ENCODE measurements around the gene DMGDH.
"Not testable (repeated sequence)": the region's sequence is repeated elsewhere in the genome, so short reads cannot be mapped to it uniquely, and the experiment has no call there.

The DMGDH gene

DNA sequence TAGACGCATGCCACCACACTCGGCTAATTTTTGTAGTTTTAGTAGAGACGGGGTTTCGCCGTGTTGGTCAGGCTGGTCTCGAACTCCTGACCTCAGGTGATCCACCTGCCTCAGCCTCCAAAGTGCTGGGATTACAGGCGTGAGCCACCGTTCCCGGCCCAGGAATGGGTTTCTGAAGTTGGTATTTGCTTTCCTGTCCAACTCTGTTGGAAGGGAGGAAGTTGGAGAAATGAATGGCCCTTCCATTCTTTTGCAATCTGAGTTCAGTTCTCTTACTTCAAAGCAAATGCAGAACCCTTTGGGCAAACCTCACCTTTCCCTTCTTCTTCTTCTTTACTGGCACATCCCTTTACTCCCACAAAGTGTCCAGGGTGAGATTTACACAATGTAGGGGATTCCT lies 86.3 kb downstream of the DMGDH start:
- in situ Hi-C loops (cut with MboI; ENCODE audit: low sequenced_read_pairs): not testable (repeated sequence)

DNA sequence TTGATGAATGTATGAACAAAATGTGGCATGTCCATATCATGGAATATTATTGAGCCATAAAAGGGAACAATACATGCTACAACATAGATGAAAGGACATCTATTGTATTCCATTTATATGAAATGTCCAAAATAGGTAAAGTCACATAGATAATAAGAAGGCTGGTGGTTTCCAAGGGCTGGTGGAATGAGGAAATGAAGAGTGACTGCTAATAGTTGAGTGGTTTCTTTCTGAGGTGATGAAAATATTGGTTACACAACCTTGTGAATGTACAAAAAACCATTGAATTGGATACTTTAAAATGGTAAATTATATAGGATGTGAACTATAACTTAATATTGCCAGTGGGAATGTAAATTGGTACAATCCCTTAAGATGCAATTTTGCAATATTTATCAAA lies 89.6 kb downstream of the DMGDH start:
- in situ Hi-C loops (cut with MboI; ENCODE audit: low sequenced_read_pairs): no loop called here

DNA sequence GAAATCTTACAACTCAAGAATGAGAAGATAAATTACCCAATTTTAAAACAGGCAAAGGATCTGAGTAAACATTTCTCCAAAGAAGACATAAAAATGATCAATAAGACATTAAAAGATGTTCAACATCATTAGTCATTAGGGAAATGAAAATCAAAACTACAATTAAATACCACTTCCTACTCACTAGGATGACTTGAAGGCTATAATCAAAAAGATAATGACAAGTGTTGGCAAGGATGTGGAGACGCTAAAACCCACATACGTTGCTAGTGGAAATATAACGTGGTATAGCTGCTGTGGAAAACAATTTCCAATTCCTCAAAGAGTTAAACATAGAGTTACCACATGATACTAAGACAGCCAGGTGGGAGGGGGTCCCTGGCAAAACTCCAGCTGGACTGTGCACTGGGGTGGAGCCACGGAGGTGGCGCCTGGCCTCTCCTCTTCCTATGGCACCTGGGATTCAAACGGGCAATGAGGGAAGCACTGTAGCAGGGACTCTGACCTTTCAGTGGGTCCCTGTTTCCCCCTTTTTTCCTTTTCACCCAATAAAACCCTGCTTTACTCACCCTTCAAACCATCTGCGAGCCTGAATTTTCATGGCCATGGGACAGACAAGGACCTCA lies 90.2 kb downstream of the DMGDH start:
- in situ Hi-C loops (cut with MboI; ENCODE audit: low sequenced_read_pairs): no loop called here

DNA sequence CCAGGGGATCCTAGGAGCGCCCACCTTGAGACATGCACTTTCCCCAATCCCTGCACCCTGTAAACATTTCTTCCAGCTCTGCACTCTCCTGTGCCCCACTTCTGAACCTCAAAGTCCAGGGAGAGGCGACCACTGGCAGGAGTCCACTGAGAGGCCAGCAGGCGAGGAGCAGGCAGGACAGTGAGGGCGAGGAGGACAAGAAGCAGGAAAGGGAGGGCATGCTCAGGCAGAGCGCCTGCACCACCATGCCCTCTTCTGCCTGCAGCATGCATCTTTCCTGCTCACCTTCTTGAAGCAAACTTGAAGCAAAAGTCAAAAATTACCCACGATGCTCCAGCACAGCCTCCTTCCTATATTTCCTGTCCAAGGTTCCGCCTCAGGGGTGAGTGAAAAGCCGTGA lies 94.4 kb downstream of the DMGDH start:
- in situ Hi-C loops (cut with MboI; ENCODE audit: low sequenced_read_pairs): no loop called here

DNA sequence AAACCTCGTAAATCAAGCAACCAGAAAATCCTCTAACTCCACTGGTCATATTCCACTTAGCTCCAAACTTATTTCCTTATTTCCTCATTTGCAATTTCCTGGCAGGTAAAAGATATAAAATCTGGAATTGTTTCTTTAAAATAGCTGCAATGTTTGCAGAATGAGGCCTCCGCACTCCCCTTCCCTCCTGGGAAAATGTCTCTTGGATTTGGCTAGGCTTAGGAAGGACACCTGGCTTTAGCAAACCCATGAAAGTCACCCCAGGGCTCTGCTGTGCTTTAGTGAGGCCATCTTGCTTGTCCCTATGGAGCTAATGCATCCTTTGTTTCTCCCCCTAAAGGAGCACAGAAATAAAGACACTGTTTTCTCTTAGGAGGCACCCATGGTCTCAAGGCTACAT lies 94.9 kb downstream of the DMGDH start:
- in situ Hi-C loops (cut with MboI; ENCODE audit: low sequenced_read_pairs): no loop called here

DNA sequence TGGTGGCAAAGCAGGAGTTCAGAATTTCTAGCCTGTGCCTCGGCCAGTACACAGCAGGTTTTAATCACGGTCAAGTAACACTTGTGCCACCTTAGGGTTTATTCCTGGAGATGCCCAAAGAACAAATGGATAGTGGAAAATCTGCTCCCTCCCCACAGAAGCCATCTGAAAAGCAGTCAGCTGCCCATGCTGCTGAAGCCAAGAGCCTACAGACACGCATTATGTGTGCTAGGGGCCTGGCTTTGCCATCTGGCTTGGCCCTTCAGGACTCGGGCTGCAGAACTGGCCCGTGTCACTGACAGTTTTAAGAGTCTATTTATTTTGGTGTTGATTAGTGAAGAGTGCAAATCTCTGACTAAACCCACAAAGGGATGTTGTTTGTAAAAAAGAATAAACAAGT lies 95.5 kb downstream of the DMGDH start:
- in situ Hi-C loops (cut with MboI; ENCODE audit: low sequenced_read_pairs): no loop called here

DNA sequence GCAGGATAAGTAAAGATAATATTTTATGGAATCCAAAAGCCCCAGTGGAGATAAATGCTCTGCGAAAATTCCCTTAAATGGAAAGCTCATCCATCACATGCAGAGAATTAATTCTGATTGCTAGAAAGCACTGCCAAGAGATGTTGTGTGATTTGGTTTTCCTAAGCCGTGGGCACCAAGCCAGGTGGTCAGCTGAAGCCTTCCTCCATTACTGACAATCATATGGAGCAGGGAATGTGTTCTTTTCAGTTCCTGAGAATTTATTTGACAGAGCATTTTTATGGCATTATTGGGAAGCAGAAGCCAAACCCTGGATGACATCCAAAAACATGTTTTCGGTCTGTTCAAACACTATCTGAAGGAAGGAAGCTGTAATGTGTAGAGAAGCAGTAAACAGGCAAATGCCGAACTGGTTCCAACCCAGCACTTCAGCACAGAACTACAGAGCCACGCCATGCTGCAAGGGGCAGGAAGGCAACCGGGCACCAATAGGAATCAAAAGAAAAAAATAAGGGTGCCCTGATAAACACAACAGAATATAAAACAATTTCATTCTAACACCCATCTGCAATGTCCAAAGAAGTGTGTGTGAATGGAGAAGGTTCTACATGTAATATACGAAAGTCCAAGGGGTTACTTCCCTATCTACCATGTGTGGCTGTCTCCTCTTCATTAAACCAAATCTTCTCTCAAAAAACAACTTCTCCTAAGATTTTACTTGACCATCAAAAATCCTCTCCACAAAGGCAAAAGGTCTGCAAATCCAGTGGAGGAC lies 96.6 kb downstream of the DMGDH start:
- in situ Hi-C loops (cut with MboI; ENCODE audit: low sequenced_read_pairs): no loop called here

DNA sequence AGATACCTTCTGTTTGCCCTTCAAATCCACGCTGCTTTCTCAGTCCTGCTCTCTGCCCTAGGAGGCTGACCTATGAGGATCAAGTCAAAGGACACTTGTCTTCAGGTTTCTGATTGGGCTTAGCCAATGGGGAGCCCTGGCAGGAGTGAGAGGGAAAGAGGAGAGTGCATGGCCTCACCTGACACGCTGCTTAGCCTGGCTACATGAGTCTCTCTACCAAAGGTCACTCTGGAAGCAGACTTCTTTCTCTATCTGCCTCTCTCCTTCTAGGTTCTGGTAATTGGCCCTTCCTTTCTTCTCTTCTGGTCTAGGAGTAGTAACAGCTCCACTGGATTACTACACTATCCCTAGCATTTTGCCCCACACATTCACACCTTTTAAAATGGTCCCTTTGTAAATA lies 97.5 kb downstream of the DMGDH start:
- in situ Hi-C loops (cut with MboI; ENCODE audit: low sequenced_read_pairs): no loop called here

DNA sequence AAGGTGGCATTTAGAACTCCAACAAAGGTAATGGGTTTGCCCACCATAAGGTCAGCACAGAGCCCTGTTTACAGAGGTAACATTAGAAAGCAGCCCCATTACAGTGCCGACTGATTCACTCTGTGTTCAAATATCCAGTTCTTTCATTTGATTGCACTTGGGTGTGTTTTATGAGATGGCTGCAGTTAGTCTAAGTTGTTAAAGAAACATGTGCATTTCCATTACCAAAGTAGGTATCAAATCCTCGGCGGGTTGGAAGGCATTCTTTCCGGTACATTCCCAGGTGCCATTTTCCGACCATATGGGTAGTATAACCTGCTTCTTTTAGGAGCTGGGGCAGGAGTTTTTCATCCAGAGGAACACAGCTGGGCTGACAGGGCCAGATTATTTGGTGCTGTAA lies 100.7 kb downstream of the DMGDH start:
- in situ Hi-C loops (cut with MboI; ENCODE audit: low sequenced_read_pairs): no loop called here

DNA sequence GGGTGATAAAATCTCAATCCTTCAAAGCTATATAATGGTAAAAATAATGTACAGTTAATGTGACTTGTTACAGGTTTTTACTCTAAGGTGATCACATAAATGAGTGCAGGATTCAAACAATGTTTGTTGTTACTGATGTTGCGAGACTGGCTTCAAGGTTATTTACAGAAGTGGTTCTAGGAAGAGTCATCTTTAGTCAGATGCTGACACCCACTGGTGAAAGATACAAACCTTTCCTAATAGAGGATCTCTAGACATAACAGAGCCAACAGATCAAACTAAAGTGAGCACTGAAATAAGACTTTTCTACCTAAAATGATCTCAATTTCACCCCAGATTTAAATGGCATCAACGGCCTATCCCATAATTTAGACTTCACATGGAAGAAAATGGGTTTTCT lies 104.6 kb downstream of the DMGDH start:
- in situ Hi-C loops (cut with MboI; ENCODE audit: low sequenced_read_pairs): no loop called here

DNA sequence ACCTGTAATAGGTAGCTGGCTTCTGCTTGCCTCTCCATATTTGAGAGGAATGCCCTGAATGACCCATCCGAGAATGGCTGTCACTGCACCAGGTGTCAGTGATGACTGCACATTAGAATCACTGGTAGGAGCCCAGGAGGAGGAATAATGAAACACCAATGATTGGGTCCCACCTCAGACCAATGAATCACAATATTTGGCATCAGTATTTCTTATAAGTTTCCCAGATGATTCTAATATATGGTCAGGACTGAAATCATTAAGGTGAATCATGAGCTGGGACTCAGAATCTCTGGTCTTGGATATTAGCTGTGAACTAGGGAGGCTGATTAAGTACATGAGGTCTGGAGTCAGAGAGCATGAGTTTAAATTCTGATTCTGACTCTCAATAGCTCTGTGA lies 107.7 kb downstream of the DMGDH start:
- in situ Hi-C loops (cut with MboI; ENCODE audit: low sequenced_read_pairs): no loop called here

DNA sequence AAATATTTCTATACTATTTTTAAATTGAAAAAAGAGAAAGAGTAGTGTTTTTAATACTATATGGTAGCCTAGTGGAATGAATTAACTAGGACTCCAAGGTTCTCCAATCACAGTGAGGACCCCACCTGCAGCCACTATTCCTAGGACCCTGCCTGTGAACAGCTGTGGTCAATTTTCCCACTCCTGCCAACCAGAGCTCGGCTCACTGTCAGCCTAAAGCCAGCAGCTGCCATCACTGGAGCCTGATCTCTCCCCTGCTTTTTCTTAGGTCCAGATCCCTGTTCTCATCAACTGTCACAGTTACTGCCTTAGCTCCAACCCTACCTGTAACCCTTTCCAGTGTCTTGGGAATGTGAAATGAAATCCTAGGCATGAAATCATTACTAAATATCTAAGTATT lies 109.7 kb downstream of the DMGDH start:
- in situ Hi-C loops (cut with MboI; ENCODE audit: low sequenced_read_pairs): no loop called here

DNA sequence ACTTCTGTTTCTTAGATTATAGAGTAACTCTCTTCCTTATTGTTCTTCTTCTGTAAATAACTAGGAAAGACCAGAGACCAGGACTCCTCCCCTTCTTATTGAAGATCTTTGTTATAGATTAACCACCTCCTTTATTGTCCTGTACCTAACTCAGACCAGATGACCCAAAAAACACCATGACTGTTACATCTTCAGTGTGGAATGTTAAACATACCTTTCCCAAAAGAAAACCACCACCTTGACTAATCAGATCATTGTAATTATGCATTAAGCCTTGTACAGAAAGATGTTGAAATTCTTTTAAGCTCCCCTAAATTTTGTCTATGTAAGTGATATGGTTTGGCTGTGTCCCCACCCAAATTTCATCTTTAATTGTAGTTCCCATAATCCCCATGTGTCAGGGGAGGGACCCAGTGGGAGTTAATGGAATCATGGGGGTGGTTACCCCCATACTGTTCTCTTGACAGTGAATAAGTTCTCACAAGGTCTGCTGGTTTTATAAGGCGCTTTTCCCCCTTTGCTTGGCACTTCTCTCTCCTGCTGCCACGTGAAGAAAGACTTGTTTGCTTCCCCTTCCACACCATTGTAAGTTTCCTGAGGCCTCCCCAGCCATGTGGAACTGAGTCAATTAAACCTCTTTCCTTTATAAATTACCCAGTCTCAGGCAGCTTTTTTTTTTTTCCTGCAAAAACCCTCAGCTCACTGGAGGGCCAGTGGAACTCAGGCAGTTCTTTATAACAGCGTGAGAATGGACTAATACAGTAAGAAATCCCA lies 110.6 kb downstream of the DMGDH start:
- in situ Hi-C loops (cut with MboI; ENCODE audit: low sequenced_read_pairs): no loop called here

DNA sequence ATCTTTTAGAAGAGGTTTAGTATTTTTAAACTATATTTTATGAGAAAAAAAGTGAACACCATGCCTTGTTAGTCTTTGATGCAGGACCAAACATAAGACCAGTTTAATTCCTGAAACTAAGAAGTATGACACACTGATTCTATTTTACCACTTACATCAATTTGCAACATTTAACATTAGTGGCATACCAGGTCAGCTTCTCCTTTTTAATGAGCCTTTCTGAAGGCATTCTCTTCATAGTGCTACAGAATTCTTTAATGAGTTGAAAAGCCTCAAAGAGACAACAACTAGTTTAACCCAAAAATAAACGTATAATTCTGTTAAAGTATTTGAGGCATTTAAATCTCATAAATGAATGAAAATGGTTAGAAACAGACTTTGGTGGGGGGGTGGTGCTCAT lies 112.6 kb downstream of the DMGDH start:
- in situ Hi-C loops (cut with MboI; ENCODE audit: low sequenced_read_pairs): no loop called here

DNA sequence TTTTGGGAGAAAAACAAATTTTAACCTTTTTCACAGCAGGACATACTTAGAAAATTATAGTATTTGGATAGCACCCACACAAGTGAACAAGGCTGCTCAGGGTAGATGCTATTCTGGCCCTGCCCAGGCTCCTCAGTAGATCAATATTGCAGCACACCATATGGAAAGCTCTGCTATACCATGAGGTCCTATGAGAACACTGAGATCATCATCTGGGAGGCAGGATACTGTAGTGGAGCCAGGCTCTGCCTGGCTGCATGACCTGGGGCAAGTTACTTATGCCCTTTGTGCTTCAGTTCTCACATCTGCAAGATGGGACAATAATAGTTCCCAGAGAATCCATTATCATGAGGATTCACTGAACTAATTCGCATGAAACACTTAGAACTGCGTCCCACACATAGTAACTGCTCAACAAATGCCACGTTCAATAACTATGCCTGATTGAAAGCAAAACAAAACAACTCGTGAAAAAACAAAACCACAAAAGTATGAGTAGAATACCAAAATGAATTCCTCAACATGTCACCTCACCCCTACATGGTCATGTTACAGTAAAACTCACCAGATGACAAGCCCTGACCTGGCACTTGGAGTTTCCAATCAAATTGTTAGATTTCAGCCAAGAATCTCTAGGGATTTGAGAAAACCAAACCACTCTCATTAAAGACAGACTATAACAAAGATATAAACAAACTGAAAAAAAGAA lies 116.2 kb downstream of the DMGDH start:
- in situ Hi-C loops (cut with MboI; ENCODE audit: low sequenced_read_pairs): no loop called here

Data from HL-60/S4 (cell line).